ENCODE data around the gene OR3A3. TPM values are rescaled to one million over a fixed set of nuclear protein-coding genes. Genes with fewer than 3 reads are reported as not detected.
"Not testable (repeated sequence)": the region's sequence is repeated elsewhere in the genome, so short reads cannot be mapped to it uniquely, and the experiment has no call there.

Gene OR3A3
- polyA plus RNA-seq (2013, experiment 1 of 4), result not detected
- polyA plus RNA-seq (2013, experiment 2 of 4), result not detected
- polyA plus RNA-seq (2013, experiment 3 of 4), result not detected
- polyA plus RNA-seq (2013, experiment 4 of 4), result not detected

- Histone ChIP-seq H3K36me3 (ENCODE audit: control insufficient read depth, insufficient read depth, low read length) (no peaks in the 10 kb centered on the region), H3K27me3 (ENCODE audit: control insufficient read depth, insufficient read depth, low read length, poor library complexity, severe bottlenecking) (no peaks in the 10 kb centered on the region), H3K4me1 (ENCODE audit: control insufficient read depth, insufficient read depth, low read length) (no peaks in the 10 kb centered on the region), H3K27ac (ENCODE audit: insufficient read depth, low read depth, low read length, poor library complexity, severe bottlenecking) (no peak within 1 kb of the TSS), H3K4me3 (ENCODE audit: insufficient read depth, low read depth, low read length) (no peak within 1 kb of the TSS), H3K9me3 (ENCODE audit: control insufficient read depth, low read length) (peaks cover 2% of the 10 kb centered on the region)
- 67 to 79% methylated on average over 3 of the region's 3 CpGs for WGBS, 2 experiments
Measured at GRCh38 chr17:3411070-3411469, at the start of gene OR3A3. TSS of gene OR3A3 (plus strand) at chr17:3411370.

- H3K4me1 ChIP-seq (ENCODE audit: control insufficient read depth, insufficient read depth, low read length); H3K27me3 ChIP-seq (ENCODE audit: control insufficient read depth, insufficient read depth, low read length, poor library complexity, severe bottlenecking); H3K36me3 ChIP-seq (ENCODE audit: control insufficient read depth, insufficient read depth, low read length); H3K9me3 ChIP-seq (ENCODE audit: control insufficient read depth, low read length); H3K27ac ChIP-seq (ENCODE audit: insufficient read depth, low read depth, low read length, poor library complexity, severe bottlenecking); H3K4me3 ChIP-seq (ENCODE audit: insufficient read depth, low read depth, low read length): not testable (repeated sequence)
- WGBS, 2 experiments, result 89 to 94% methylated on average over 31 of the region's 31 CpGs
Measured at GRCh38 chr17:3371167-3371566, 40.0 kb upstream of the OR3A3 start.

GRCh38 chr17:3378321-3378720 is 32.8 kb upstream of the OR3A3 start:
- 80 to 82% methylated on average over 8 of the region's 8 CpGs for WGBS, 2 experiments
- no peaks in the 10 kb centered on the region for H3K9me3 ChIP-seq (ENCODE audit: control insufficient read depth, low read length)

GRCh38 chr17:3381957-3382356 is 29.2 kb upstream of the OR3A3 start:
- Histone ChIP-seq H3K36me3 (ENCODE audit: control insufficient read depth, insufficient read depth, low read length) (no peaks in the 10 kb centered on the region), H3K4me3 (ENCODE audit: insufficient read depth, low read depth, low read length) (no peak overlapping the region), H3K27me3 (ENCODE audit: control insufficient read depth, insufficient read depth, low read length, poor library complexity, severe bottlenecking) (peaks cover 15% of the 10 kb centered on the region), H3K9me3 (ENCODE audit: control insufficient read depth, low read length) (no peaks in the 10 kb centered on the region), H3K4me1 (ENCODE audit: control insufficient read depth, insufficient read depth, low read length) (no peaks in the 10 kb centered on the region), H3K27ac (ENCODE audit: insufficient read depth, low read depth, low read length, poor library complexity, severe bottlenecking) (no peak overlapping the region)
- 77 to 83% methylated on average over 5 of the region's 5 CpGs for WGBS, 2 experiments

More at GRCh38 chr17:3378321-3378720, 32.8 kb upstream of the OR3A3 start:
- Histone ChIP-seq H3K36me3 (ENCODE audit: control insufficient read depth, insufficient read depth, low read length) (no peaks in the 10 kb centered on the region), H3K27ac (ENCODE audit: insufficient read depth, low read depth, low read length, poor library complexity, severe bottlenecking) (no peak overlapping the region), H3K4me3 (ENCODE audit: insufficient read depth, low read depth, low read length) (no peak overlapping the region), H3K27me3 (ENCODE audit: control insufficient read depth, insufficient read depth, low read length, poor library complexity, severe bottlenecking) (no peaks in the 10 kb centered on the region), H3K4me1 (ENCODE audit: control insufficient read depth, insufficient read depth, low read length) (no peaks in the 10 kb centered on the region)

GRCh38 chr17:3385869-3386816 is 25.0 kb upstream of the OR3A3 start, which contains the start of gene OR3A2:
TSS of gene OR3A2 (minus strand) at chr17:3386308.
- Histone ChIP-seq H3K36me3 (ENCODE audit: control insufficient read depth, insufficient read depth, low read length) (no peaks in the 10 kb centered on the region), H3K27me3 (ENCODE audit: control insufficient read depth, insufficient read depth, low read length, poor library complexity, severe bottlenecking) (peaks cover 18% of the 10 kb centered on the region), H3K27ac (ENCODE audit: insufficient read depth, low read depth, low read length, poor library complexity, severe bottlenecking) (no peak within 1 kb of the TSS), H3K4me1 (ENCODE audit: control insufficient read depth, insufficient read depth, low read length) (no peaks in the 10 kb centered on the region), H3K9me3 (ENCODE audit: control insufficient read depth, low read length) (no peaks in the 10 kb centered on the region), H3K4me3 (ENCODE audit: insufficient read depth, low read depth, low read length) (no peak within 1 kb of the TSS)
- 71 to 72% methylated on average over 92 of the region's 92 CpGs for WGBS, 2 experiments

- WGBS, 2 experiments, result 71 to 80% methylated on average over 4 of the region's 4 CpGs
- no peak overlapping the region for H3K27ac ChIP-seq (ENCODE audit: insufficient read depth, low read depth, low read length, poor library complexity, severe bottlenecking)
- H3K27me3 ChIP-seq (ENCODE audit: control insufficient read depth, insufficient read depth, low read length, poor library complexity, severe bottlenecking), result peaks cover 18% of the 10 kb centered on the region
- H3K4me3 ChIP-seq (ENCODE audit: insufficient read depth, low read depth, low read length), result no peak overlapping the region
- no peaks in the 10 kb centered on the region for H3K4me1 ChIP-seq (ENCODE audit: control insufficient read depth, insufficient read depth, low read length)
- H3K36me3 ChIP-seq (ENCODE audit: control insufficient read depth, insufficient read depth, low read length), result no peaks in the 10 kb centered on the region
- H3K9me3 ChIP-seq (ENCODE audit: control insufficient read depth, low read length), result peaks cover 2% of the 10 kb centered on the region
Measured at GRCh38 chr17:3389791-3390190, 21.4 kb upstream of the OR3A3 start.

- H3K27me3 ChIP-seq (ENCODE audit: control insufficient read depth, insufficient read depth, low read length, poor library complexity, severe bottlenecking); H3K9me3 ChIP-seq (ENCODE audit: control insufficient read depth, low read length); H3K4me1 ChIP-seq (ENCODE audit: control insufficient read depth, insufficient read depth, low read length); H3K4me3 ChIP-seq (ENCODE audit: insufficient read depth, low read depth, low read length); H3K36me3 ChIP-seq (ENCODE audit: control insufficient read depth, insufficient read depth, low read length); H3K27ac ChIP-seq (ENCODE audit: insufficient read depth, low read depth, low read length, poor library complexity, severe bottlenecking): not testable (repeated sequence)
- 57 to 59% methylated on average over 7 of the region's 7 CpGs for WGBS, 2 experiments
Measured at GRCh38 chr17:3397801-3398200, 13.4 kb upstream of the OR3A3 start.

- 80% methylated on average over 1 of the region's 1 CpG for WGBS, 2 experiments
- Histone ChIP-seq H3K27me3 (ENCODE audit: control insufficient read depth, insufficient read depth, low read length, poor library complexity, severe bottlenecking) (no peaks in the 10 kb centered on the region), H3K36me3 (ENCODE audit: control insufficient read depth, insufficient read depth, low read length) (no peaks in the 10 kb centered on the region), H3K9me3 (ENCODE audit: control insufficient read depth, low read length) (peaks cover 6% of the 10 kb centered on the region), H3K4me1 (ENCODE audit: control insufficient read depth, insufficient read depth, low read length) (no peaks in the 10 kb centered on the region), H3K4me3 (ENCODE audit: insufficient read depth, low read depth, low read length) (no peak within 1 kb of the TSS), H3K27ac (ENCODE audit: insufficient read depth, low read depth, low read length, poor library complexity, severe bottlenecking) (no peak within 1 kb of the TSS)
Measured at GRCh38 chr17:3398310-3398709, 12.9 kb upstream of the OR3A3 start, which contains the start of gene OR1E1. TSS of gene OR1E1 (minus strand) at chr17:3398410. CDS start at chr17:3398410, 0 bp downstream.

GRCh38 chr17:3400055-3400454 is 11.1 kb upstream of the OR3A3 start:
- no peaks in the 10 kb centered on the region for H3K27me3 ChIP-seq (ENCODE audit: control insufficient read depth, insufficient read depth, low read length, poor library complexity, severe bottlenecking)
- H3K27ac ChIP-seq (ENCODE audit: insufficient read depth, low read depth, low read length, poor library complexity, severe bottlenecking), result no peak overlapping the region
- no peaks in the 10 kb centered on the region for H3K4me1 ChIP-seq (ENCODE audit: control insufficient read depth, insufficient read depth, low read length)
- H3K4me3 ChIP-seq (ENCODE audit: insufficient read depth, low read depth, low read length), result no peak overlapping the region
- H3K36me3 ChIP-seq (ENCODE audit: control insufficient read depth, insufficient read depth, low read length), result no peaks in the 10 kb centered on the region
- WGBS, 2 experiments, result 70 to 72% methylated on average over 6 of the region's 6 CpGs
- H3K9me3 ChIP-seq (ENCODE audit: control insufficient read depth, low read length), result peaks cover 3% of the 10 kb centered on the region

GRCh38 chr17:3401786-3402185 is 9.4 kb upstream of the OR3A3 start:
- 56 to 70% methylated on average over 2 of the region's 2 CpGs for WGBS, 2 experiments
- Histone ChIP-seq H3K27me3 (ENCODE audit: control insufficient read depth, insufficient read depth, low read length, poor library complexity, severe bottlenecking) (no peaks in the 10 kb centered on the region), H3K4me1 (ENCODE audit: control insufficient read depth, insufficient read depth, low read length) (no peaks in the 10 kb centered on the region), H3K9me3 (ENCODE audit: control insufficient read depth, low read length) (peaks cover 5% of the 10 kb centered on the region), H3K27ac (ENCODE audit: insufficient read depth, low read depth, low read length, poor library complexity, severe bottlenecking) (no peak overlapping the region), H3K4me3 (ENCODE audit: insufficient read depth, low read depth, low read length) (no peak overlapping the region), H3K36me3 (ENCODE audit: control insufficient read depth, insufficient read depth, low read length) (no peaks in the 10 kb centered on the region)
